Retina (tissue), 1 donor: ENCODE results near the gene ZNF841.
"Not testable (repeated sequence)": the region's sequence is repeated elsewhere in the genome, so short reads cannot be mapped to it uniquely, and the experiment has no call there.

Experiments
- DNase-seq: peaks from one replicate; pipeline ENCODE4 v3.0.0-alpha.2; 2016

The ZNF841 gene

DNA sequence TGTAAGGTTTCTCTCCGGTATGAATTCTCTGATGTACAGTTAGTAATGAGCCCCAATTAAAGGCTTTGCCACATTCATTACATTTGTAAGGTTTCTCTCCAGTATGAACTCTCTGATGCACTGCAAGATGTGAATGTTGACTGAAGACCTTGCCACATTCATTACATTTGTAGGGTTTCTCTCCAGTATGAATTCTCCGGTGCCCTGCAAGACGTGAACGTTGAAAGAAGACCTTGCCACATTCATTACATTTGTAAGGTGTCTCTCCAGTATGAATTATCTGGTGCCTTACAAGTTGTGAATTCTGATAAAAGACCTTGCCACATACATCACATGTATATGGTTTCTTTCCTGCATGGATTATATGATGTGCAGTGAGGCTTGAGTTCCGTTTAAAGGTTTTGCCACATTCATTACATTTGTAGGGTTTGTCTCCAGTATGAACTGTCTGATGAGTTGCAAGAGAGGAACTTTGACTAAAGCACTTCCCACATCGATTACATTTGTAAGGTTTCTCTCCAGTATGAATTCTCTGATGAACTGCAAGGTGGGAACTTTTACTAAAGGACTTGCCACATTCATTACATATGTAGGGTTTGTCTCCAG is 29.2 kb downstream of the ZNF841 start:
- DNase-seq: no peak

DNA sequence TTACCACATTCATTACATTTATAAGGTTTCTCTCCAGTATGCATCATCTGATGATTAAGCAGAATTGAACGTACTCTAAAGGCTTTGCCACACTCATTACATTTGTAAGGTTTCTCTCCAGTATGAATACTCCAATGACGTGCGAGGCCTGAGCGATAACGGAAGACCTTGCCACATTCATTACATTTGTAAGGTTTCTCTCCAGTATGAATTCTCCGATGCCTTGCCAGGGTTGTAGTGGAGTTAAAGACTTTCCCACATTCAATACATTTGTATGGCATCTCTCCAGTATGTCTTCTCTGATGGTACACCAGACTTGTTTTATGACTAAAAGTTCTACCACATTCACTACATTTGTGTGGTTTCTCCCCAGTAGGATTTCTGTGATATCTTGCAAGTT is 30.2 kb downstream of the ZNF841 start:
- DNase-seq: no peak

DNA sequence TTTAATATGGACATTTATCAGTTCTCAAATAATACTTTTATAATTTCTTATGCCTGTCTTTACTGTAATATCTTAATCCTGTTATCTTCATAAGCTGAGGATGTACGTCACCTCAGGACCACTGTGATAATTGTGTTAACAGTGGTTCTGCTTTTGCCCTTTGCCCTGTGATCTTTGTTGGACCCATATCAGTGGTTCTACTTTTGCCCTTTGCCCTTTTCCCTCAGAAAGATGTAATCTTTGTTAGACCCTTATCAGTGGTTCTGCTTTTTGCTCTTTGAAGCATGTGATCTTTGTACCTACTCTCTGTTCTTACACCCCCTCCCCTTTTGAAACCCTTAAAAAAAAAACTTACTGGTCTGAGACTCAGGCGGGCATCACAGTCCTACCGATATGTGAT is 39.1 kb downstream of the ZNF841 start:
- not testable (repeated sequence) for DNase-seq

DNA sequence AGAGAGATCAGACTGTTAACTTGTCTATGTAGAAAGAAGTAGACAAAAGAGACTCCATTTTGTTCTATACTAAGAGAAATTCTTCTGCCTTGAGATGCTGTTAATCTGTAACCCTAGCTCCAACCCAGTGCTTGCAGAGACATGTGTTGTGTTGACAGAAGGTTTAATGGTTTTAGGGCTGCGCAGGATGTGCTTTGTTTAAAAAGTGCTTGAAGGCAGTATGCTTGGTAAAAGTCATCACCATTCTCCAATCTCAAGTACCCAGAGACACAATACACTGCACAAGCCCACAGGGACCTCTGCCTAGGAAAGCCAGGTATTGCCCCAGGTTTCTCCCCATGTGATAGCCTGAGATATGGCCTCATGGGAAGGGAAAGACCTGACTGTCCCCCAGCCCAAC is 43.8 kb downstream of the ZNF841 start:
- DNase-seq: not testable (repeated sequence)

DNA sequence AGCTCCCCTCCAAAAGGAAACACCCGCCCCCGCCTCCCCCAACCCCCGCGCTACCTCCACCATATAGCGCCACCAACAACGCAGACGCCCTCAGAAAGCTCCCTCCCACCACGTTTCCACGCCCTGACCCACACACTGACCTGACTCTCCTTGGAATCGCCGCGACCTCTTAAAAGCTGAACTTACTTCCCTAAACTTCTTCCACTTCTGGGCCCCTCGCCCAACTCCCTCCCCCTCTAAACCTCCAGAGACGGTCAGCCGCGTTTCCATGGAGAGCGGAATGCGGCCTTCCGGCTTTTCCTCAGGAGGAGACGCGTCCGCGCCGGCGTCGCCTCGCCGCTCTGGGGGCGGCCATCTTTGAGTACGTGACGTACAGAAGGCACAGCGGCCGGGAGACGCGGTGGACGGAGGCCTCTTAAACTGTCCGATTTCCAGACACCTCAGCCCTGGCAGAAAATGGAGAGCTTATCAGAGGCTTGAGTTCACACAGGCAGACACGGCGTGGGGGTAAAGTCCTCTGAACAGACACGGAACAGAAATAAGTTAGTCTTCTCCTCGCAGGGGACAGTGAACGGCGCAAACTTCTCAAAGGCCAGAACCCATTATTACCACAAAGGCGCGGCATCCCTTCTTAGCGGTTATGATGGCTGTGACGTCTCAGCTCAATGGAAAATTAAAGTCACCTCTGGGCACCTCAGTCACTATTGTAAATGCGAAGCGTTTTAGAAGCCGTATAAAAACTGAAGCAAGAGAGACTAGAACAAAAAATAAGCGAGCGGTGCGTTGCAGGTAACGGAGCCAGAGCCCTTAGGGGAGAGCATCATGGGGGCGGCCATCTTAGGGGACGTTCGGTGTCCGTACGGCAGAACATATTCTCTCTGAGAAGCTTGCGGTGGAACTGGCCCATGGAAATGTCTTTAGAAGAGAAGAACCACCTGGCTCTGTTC is 46.7 kb downstream of the ZNF841 start, which contains the start of gene ZNF432:
ZNF432 (minus strand) TSS at position 284 of the 947 bp plus-strand sequence. CDS start 1,970 bp downstream, outside the sequence.
- peak; percentile 98 for DNase-seq

DNA sequence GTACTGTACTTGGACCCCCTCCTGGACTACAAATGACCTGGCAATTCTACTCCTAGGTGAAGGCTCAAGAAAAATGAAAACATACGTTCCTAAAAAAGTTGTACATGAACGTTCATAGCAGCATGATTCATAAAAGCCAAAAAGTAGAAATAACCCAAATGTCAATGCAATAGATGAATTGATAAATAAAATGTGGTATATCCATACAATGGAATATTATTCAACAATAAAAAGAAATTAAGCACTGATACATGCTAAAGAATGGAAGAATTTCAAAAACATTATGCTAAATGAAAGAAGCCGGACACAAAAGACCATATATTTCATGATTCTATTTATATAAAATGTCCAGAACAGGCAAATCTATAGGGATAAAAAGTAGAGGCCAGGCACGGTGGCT is 56.4 kb downstream of the ZNF841 start:
- DNase-seq: no peak

DNA sequence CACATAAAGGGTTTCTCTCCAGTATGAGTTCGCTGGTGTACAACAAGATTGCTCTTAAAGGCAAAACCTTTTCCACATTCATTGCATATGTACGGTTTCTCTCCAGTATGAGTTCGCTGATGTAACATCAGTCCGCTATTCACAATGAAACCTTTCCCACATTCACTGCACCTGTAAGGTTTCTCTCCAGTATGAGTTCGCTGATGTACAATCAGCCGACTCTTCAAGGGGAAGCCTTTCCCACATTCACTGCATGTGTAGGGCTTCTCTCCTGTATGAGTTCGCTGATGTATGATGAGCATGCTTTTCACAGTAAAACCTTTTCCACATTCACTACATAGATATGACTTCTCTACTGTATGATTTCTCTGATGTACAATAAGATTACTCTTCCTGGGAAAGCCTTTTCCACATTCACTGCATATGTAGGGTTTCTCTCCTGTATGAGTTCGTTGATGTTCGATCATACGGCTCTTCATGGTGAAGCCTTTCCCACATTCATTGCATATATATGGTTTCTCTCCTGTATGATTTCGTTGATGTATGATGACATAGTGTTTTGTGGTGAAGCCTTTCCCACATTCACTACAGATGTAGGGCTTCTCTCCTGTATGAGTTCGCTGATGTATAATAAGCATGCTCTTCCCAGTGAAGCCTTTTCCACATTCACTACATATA is 61.4 kb downstream of the ZNF841 start:
- DNase-seq: no peak

DNA sequence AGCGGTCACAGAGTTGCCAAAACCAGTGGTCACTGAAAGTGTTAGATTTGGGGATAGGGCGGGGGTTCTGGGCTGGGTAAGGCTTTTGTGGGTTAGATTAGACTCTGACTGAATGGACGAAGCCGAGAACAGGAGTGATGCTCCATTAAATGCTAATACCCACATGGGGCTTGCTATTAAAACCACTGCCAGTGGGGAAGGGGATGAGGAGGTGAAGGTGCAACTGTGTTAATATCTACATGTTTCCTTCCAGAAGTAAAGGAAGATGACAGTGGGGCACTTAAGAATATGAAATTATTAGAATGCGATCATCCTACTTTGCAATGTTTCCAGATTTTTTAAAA is 66.8 kb downstream of the ZNF841 start:
- no peak for DNase-seq

DNA sequence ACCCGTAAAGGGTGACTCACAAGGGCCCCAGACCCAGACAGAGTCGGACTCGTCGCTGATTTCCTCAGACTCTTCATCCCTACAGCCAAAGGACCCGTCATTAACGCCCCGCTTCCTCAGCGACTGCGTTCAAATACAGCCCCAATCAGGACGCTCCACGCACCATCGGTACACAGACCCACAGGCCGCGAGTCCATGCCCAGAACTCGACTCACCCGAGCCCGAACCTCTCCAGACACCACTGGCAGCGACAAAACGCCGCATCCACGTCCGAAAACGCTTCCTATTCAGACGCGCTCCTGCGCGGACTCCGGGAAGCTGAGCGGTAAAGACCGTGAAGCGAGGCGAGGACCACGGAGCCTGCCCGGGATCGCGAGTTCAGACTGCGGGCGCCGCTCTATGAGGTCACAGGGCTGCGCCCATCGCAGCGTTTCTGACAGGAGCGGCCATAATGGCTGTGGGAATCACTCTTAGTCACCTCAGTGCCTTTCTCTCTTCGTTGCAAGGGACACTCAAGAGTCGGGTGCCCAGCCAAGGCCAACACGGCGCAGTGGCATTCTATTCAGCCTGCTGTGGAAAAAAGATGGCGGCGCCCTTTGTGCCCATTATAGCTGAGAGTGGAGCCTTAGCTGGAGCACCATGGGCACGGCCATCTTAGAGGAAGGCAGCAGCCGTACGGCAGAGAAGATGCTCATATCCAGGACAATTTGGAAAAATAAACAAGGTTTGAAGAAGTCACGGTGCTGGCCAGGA is 67.4 kb downstream of the ZNF841 start, which contains the start of gene ZNF614:
ZNF614 (minus strand) TSS at position 353 of the 753 bp plus-strand sequence. CDS start 2,634 bp downstream, outside the sequence.
- peak; percentile 98 for DNase-seq

DNA sequence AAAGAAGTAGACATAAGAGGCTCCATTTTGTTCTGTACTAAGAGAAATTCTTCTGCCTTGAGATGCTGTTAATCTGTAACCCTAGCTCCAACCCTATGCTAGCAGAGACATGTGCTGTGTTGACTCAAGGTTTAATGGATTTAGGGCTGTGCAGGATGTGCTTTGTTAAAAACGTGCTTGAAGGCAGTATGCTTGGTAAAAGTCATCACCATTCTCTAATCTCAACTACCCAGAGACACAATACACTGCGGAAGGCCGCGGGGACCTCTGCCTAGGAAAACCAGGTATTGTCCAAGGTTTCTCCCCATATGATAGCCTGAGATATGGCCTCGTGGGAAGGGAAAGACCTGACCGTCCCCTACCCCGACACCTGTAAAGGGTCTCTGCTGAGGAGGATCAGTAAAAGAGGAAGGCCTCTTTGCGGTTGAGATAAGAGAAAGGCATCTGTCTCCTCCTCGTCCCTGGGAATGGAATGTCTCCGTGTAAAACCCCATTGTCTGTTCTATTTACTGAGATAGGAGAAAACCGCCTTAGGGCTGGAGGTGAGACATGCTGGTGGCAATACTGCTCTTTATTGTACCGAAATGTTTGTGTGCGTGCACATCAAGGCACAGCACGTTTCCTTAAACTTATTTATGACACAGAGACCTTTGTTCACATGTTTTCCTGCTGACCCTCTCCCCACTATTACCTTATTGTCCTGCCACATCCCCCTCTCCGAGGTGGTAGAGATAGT is 69.1 kb downstream of the ZNF841 start:
- DNase-seq: not testable (repeated sequence)

DNA sequence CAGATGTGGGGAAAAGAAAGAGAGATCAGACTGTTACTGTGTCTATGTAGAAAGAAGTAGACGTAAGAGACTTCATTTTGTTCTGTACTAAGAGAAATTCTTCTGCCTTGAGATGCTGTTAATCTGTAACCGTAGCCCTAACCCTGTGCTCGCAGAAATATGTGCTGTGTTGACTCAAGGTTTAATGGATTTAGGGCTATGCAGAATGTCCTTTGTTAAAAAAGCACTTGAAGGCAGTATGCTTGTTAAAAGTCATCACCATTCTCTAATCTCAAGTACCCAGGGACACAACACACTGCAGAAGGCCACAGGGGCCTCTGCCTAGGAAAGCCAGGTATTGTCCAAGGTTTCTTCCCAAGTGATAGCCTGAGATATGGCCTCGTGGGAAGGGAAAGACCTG is 71.1 kb downstream of the ZNF841 start:
- DNase-seq: not testable (repeated sequence)

DNA sequence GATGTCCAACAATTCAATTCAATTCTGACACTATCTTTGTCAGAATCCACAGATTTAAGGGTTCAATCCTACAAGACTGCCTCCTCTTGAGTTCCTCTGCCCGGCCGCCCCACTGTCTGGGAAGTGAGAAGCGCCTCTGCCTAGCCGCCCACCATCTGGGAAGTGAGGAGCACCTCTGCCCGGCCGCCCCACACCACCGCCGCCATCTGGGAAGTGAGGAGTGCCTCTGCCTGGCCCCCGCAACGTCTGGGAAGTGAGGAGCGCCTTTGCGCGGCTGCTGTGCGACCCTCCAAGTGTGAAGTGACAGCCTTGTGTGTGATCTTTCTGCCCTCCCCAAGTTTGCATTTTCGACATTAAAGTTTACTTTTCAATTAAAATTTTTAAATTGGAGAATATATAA is 73.4 kb downstream of the ZNF841 start:
- DNase-seq: no peak

DNA sequence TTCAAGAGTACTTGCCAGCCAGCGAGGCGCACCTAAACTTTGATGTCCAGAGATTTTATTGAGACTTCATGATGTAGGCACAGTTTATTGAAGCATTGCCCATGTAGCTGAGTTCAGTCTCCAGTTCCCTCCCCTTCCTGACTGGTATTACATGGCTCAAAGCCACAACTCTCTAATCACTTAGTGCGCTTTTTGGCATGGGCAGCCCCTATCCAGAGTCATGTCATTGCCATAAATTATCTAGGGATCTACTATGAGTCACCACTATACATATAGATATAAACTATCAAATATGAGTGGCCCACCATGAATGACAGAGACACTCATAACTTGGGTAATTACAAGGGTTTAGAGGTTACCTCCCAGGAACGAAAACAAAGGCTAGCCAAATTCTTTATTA is 75.1 kb downstream of the ZNF841 start:
- no peak for DNase-seq
